ENCODE data around the gene OR1D2.
A peak's percentile ranks its signal among the peaks of the same experiment; 100 is the strongest.
"Not testable (repeated sequence)": the region's sequence is repeated elsewhere in the genome, so short reads cannot be mapped to it uniquely, and the experiment has no call there.

The OR1D2 gene

GRCh38 chr17:3104322-3104721 lies at the start of gene OR1D2:
Gene OR1D2 (minus strand): TSS chr17:3104422. CDS start chr17:3092996, 11,426 bp downstream.
- DNase-seq: no peak

- not testable (repeated sequence) for DNase-seq
Observed at GRCh38 chr17:3137494-3137893, 33.3 kb upstream of the OR1D2 start.

GRCh38 chr17:3127451-3127850 lies 23.2 kb upstream of the OR1D2 start, which contains the start of gene OR1G1:
Gene OR1G1 (minus strand): TSS chr17:3127551. CDS start chr17:3127551, 0 bp downstream.
- no peak for DNase-seq

DNA sequence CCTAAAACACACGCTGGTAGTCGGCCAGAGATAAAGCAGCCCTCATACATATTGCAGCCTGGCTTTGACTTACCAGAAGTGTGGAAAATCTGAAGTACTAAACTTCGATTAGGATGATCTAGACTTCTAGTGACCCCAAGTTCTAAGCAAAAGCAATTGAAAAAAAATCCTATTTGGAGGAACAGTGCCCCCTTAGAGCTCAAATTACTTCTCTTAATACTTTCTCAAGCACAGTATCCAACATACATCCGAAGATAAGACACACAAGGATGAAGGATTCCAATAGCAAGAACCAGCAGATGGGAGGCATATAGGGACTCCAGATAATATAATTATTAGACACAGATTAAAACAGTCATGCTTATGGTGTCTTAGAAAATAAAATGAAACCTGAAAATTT lies 30.4 kb downstream of the OR1D2 start:
- DNase-seq: not testable (repeated sequence)

DNA sequence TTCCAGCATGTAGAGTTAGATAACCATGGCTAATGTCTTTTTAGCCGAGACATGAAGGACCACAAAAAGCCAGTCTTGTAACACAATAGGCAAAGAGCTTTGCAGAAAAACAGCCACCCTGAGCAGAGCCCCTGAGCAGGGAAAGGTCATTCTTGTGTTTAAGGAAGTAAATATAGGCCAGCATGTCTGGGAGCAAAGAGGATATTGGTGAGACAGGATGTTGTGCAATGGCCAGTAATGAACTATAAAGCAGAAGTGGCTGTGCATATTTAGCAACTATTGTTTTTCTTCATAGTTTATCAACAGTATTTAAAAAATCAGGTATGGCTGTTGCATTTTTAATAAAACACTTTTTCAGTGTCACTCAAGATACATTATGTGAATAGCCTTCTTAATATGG lies 39.0 kb downstream of the OR1D2 start:
- DNase-seq: not testable (repeated sequence)

- DNase-seq: not testable (repeated sequence)
Observed at GRCh38 chr17:3063507-3063906, 40.7 kb downstream of the OR1D2 start, which contains the start of gene OR1D5. Gene OR1D5 (minus strand): TSS chr17:3063607. CDS start chr17:3063607, 0 bp downstream.

- not testable (repeated sequence) for DNase-seq
Observed at GRCh38 chr17:3062824-3063377, 41.3 kb downstream of the OR1D2 start.

GRCh38 chr17:3054868-3055267 lies 49.4 kb downstream of the OR1D2 start:
- not testable (repeated sequence) for DNase-seq

GRCh38 chr17:3049705-3050295 lies 54.4 kb downstream of the OR1D2 start:
- DNase-seq: no peak

DNA sequence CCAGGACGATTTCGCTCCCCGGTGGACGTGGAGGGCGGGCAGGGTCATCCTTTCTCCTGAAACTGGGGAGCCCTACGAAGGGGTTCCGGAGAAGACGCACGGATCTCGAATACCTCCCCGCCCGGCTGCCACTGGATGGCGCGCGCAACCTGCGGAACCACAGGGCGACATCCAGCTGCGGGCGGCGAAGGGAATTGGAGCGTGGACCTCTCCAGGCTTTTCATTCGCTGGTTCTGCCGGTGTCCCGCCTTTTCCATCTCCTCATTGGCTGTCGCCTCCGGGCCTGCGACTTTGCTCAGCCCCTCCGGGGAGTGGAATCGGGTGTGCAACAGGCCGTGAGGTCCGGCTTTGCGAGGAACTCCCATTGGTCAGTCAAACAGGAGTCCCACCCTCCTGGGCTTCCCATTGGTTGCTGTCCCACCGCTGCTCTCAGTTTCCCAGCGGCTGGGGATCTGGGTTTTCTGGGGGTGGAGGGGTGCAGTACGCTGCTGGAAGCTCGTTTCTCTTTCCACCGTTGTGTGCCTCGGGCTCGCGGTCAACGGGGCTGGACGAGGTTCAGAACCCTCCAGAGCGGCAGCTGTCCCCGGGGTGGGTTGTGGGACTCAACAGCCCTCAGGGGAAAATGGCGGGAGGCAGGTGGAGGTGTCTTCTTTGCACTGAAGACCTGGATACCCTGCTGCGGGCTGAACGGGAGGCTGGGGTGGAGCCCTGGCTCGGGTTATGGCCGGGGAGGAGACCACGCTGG lies 55.3 kb downstream of the OR1D2 start:
- peak; percentile 67 to 90 for DNase-seq

DNA sequence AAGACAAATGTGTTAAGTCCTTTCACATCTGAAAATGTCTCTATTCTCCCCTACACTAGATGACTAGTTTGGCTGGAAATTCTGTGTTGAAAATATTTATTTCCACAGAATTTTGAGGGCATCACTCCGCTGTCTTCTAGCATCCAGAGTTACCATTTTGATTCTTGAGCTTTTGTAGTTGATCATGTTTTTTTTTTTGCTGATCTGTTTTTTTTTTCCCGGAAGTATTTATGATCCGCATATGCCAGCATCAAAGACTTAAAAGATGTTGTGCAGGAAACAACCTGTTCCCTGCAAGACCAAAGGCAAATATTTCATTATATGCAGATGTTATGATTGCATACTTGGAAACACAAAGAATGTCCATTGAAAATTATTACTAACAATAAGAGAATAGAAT lies 57.5 kb downstream of the OR1D2 start:
- DNase-seq: no peak

- DNase-seq: no peak
Observed at GRCh38 chr17:3043737-3044365, 60.4 kb downstream of the OR1D2 start.

DNA sequence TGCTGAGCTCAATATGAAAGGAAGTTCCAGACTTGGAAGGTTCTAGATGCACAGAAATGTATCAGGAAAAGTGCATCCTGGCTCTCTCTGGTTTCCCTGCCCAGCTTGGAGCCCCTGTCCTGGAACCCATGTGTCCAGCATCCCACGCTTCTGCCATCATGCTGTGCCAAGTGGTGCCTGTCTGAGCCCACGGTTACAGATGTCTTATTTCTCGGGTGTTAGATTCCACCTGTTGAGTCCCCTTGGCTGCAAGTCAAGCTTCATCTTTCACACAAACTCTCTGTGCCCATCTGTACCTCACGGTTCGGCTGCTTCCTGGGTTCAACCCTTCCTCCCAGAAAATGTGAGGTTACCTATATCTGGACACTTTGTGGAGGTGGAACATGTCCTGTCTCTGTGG lies 63.3 kb downstream of the OR1D2 start:
- no peak for DNase-seq

DNA sequence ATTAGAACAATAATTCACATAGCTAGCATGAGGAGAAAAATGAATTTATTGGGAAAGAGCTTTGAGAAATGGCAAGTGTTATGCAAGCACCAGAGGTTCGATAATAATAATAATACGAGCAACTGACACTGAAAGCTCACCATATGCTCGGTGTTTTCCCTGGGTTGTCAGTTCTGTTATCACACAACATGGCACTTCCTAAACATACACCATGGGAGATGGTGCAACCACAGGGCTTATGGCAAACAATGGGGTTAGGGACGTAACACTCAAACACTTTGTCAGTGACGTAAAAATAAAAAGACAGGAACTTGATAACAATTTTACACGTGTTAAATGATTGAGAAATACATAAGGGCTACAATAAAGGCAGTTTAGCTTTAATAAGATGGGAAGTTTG lies 64.5 kb downstream of the OR1D2 start:
- DNase-seq: no peak

DNA sequence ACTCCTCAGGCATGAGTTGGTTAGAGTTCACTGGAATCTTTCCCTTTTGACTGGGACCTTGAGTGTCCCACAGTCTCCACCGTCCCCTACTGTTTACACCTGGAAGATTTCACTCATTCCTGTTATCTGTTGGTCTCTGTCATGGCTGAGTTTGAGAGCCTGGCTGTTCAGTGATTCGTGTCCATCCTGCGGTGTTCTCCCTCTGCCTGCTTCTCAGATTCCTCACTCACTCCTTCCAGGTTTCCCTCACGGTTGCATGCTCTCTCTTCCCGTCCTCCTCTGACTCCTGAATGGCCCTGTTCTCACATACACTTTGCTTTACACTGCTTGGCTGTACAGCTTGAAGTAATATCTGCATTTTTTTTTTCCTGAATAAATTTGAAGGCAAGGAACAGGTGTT lies 65.3 kb downstream of the OR1D2 start:
- no peak for DNase-seq

All from NCI-H187 (cell line).